A673 (cell line): ENCODE measurements around the gene KIRREL3.

Experiments
- CTCF ChIP-seq: fragments of 300-800, 200-600 bp; sonication (generic); conservative IDR thresholded peaks from 2 replicates; pipeline ENCODE4 v1.5.1; 2017; ENCODE audit warnings: low read depth, mild to moderate bottlenecking, antibody characterized with exemption, low read length, moderate library complexity, mixed read lengths
- EZH2 ChIP-seq: fragments of 200-600 bp; sonication (generic); IDR thresholded peaks from 2 replicates; pipeline ENCODE4 v1.6.1; 2017; ENCODE audit warnings: borderline replicate concordance, low read depth, mild to moderate bottlenecking, mixed read lengths, antibody characterized with exemption, low read length; ENCODE audit not compliant: poor library complexity, severe bottlenecking

GRCh38 chr11:126634963-126635362, 365.6 kb downstream of the KIRREL3 start:
- TF ChIP-seq CTCF = no peak
- TF ChIP-seq EZH2 = no peak
